GM23338 (cell line): ENCODE data around the gene NRN1L. TPM values are rescaled to one million over a fixed set of nuclear protein-coding genes. Genes with fewer than 3 reads are reported as not detected.

Experiments
- ATAC-seq: fragments of 200-7000 bp; cut with Tn5 transposase; 3 replicates; pipeline ENCODE4 v1.9.1; 2020
- DNase-seq: peaks from one replicate; pipeline ENCODE4 v3.0.0-alpha.2; 2015; ENCODE audit warnings: low spot score
- H2AFZ ChIP-seq: fragments of 200-600 bp; sonication (generic); 2 replicates; pipeline ENCODE4 v1.8.0; 2016; ENCODE audit warnings: antibody characterized with exemption, mild to moderate bottlenecking, moderate library complexity
- H3F3A ChIP-seq: fragments of 200-600 bp; sonication (generic); replicated peaks from 2 replicates; pipeline ENCODE4 v1.8.0; 2017; ENCODE audit warnings: antibody characterized with exemption, mixed run types, low read depth
- H3K27ac ChIP-seq: fragments of 200-600 bp; sonication (generic); 2 replicates; pipeline ENCODE4 v1.6.1; 2016; ENCODE audit warnings: low read depth
- H3K27me3 ChIP-seq: fragments of 200-600 bp; sonication (generic); 2 replicates; pipeline ENCODE4 v1.8.0; 2016; ENCODE audit warnings: mild to moderate bottlenecking, mixed run types, moderate library complexity; ENCODE audit not compliant: insufficient read depth
- H3K36me3 ChIP-seq: fragments of 200-600 bp; sonication (generic); 2 replicates; pipeline ENCODE4 v1.8.0; 2016; ENCODE audit warnings: mild to moderate bottlenecking; ENCODE audit not compliant: insufficient read depth
- H3K4me1 ChIP-seq: fragments of 200-600 bp; sonication (generic); 2 replicates; pipeline ENCODE4 v1.8.0; 2016; ENCODE audit warnings: mild to moderate bottlenecking, moderate library complexity; ENCODE audit not compliant: insufficient read depth
- H3K4me2 ChIP-seq: fragments of 200-600 bp; sonication (generic); 2 replicates; pipeline ENCODE4 v1.7.1; 2017; ENCODE audit warnings: mixed run types
- H3K4me3 ChIP-seq: fragments of 200-600 bp; sonication (generic); 2 replicates; pipeline ENCODE4 v1.6.1; 2016; ENCODE audit warnings: mixed run types
- H3K79me2 ChIP-seq: fragments of 200-600 bp; sonication (generic); replicated peaks from 2 replicates; pipeline ENCODE4 v1.8.0; 2017; ENCODE audit warnings: mild to moderate bottlenecking; ENCODE audit not compliant: insufficient read depth
- H3K9me2 ChIP-seq: fragments of 200-600 bp; sonication (generic); 2 replicates; pipeline ENCODE4 v1.8.0; 2017; ENCODE audit not compliant: insufficient read depth
- H4K20me1 ChIP-seq: fragments of 200-600 bp; sonication (generic); replicated peaks from 2 replicates; pipeline ENCODE4 v1.8.0; 2017; ENCODE audit warnings: mild to moderate bottlenecking; ENCODE audit not compliant: insufficient read depth
- H3K27ac Mint-ChIP-seq: 2 replicates; pipeline ENCODE4 v1.8.0; 2020; ENCODE audit warnings: inconsistent platforms, mild to moderate bottlenecking, moderate library complexity, mixed read lengths
- H3K27me3 Mint-ChIP-seq: 3 replicates; pipeline ENCODE4 v1.8.0; 2022; ENCODE audit warnings: low read depth, mild to moderate bottlenecking, moderate library complexity, mixed read lengths, inconsistent platforms; ENCODE audit not compliant: insufficient read depth, poor library complexity
- H3K36me3 Mint-ChIP-seq: 3 replicates; pipeline ENCODE4 v1.8.0; 2021; ENCODE audit warnings: low read depth, mild to moderate bottlenecking, inconsistent platforms, moderate library complexity, mixed read lengths
- H3K4me1 Mint-ChIP-seq: 3 replicates; pipeline ENCODE4 v1.8.0; 2020; ENCODE audit warnings: mild to moderate bottlenecking, inconsistent platforms, mixed read lengths
- H3K4me3 Mint-ChIP-seq: 3 replicates; pipeline ENCODE4 v1.8.0; 2021; ENCODE audit warnings: moderate library complexity, mild to moderate bottlenecking, inconsistent platforms, mixed read lengths
- H3K9me3 Mint-ChIP-seq: 3 replicates; pipeline ENCODE4 v1.8.0; 2020; ENCODE audit warnings: moderate library complexity, mild to moderate bottlenecking, inconsistent platforms, mixed read lengths
- EZH2 ChIP-seq: fragments of 200-600 bp; sonication (generic); IDR thresholded peaks from one replicate; pipeline ENCODE4 v1.8.0; 2017; ENCODE audit warnings: antibody characterized with exemption, mild to moderate bottlenecking, low read depth; ENCODE audit not compliant: unreplicated experiment
- EZH2phosphoT487 ChIP-seq: fragments of 200-600 bp; sonication (generic); IDR thresholded peaks from one replicate; pipeline ENCODE4 v1.8.1; 2018; ENCODE audit warnings: antibody characterized with exemption; ENCODE audit not compliant: unreplicated experiment
- JUNB ChIP-seq: IDR thresholded peaks from one replicate; pipeline ENCODE4 v1.6.1; 2016; ENCODE audit warnings: antibody characterized with exemption; ENCODE audit not compliant: unreplicated experiment
- NANOG ChIP-seq: IDR thresholded peaks from 2 replicates; pipeline ENCODE4 v1.6.1; 2016; ENCODE audit warnings: antibody characterized with exemption, borderline replicate concordance
- polyA plus RNA-seq: library from polyadenylated mRNA; unstranded; fragments of >200 nt; fragmentation: Nextera tagmentation; extraction: Ambion mirVana; gene quantifications from 2 replicates; pipeline ENCODE4 v1.2.1, GENCODE V29; 2016
- total RNA-seq: library from RNA; depleted of rRNA; stranded (reverse); fragments of >200 nt; shearing (Covaris generic); gene quantifications from 2 replicates; pipeline ENCODE4 v1.2.3, GENCODE V29; 2014
- TF ChIP-seq, protein P1 (sequence below), 2 experiments: fragments of 200-600 bp in 1 of 2; sonication (generic) in 1 of 2; conservative IDR thresholded peaks; 2 replicates each; pipeline versions ENCODE4 v1.5.1 to v1.6.1; 2016 to 2017; ENCODE audit warnings: antibody characterized with exemption in 2 of 2, low read depth in 2 of 2, mild to moderate bottlenecking in 2 of 2, moderate library complexity in 1 of 2
- TF ChIP-seq, protein P2 (sequence below): IDR thresholded peaks from one replicate; pipeline ENCODE4 v1.6.1; 2018; ENCODE audit warnings: antibody characterized with exemption; ENCODE audit not compliant: unreplicated experiment

The NRN1L gene
- total and polyA plus RNA-seq, 2 experiments from 2014 or later = 14.0 to 26.1 TPM

DNA sequence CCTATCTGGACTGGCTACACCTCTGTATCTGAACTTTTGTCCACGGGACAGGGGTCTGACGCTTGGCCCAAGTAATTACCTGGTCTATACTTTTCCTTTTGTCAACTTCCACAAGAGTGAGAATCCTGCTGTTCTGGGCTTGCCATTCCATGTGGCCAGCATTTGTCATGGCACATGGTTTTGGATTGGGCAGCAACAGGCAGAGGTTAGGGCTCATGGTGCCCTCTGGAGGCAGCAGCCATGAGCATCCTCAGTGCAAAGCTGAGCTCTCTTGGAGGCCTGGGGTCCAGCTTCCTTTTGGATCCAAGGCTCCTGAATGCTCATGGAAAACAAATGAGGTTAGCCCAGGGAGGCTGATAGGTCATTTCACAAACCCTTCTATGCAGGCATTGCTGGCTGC, 19.4 kb upstream of the NRN1L start:
- H3K79me2 ChIP-seq = peaks cover 52% of the 10 kb centered on the region

DNA sequence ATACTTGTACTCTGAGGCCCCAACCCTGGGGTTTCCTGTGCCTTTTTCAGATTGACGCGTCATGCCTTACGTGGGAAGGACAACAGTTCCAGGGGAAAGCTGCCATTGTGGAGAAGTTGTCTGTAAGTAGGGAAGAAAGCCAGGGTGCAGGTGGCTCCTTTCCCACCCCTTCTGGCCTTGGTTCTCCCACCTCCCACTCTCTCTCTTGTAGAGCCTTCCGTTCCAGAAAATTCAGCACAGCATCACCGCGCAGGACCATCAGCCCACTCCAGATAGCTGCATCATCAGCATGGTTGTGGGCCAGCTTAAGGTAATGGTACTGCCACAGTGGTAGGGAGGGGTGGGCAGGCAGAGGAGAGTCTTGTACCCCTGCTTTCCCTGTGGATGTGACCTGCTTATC, 16.4 kb upstream of the NRN1L start:
- Histone ChIP-seq H3K36me3 (peaks cover 39% of the 10 kb centered on the region), H3K79me2 (peaks cover 25% of the 10 kb centered on the region), H3K27ac (no peak overlapping the region), H3F3A (peaks cover 46% of the 10 kb centered on the region), H2AFZ (no peak overlapping the region), H3K9me2 (no peaks in the 10 kb centered on the region), H3K4me2 (no peak overlapping the region), H4K20me1 (peaks cover 25% of the 10 kb centered on the region), H3K27me3 (no peaks in the 10 kb centered on the region), H3K4me3 (no peak overlapping the region), H3K4me1 (peaks cover 4% of the 10 kb centered on the region; the same call in 1 of the 2 replicates)
- DNase-seq (no peak), ATAC-seq (no peak)
- Mint-ChIP-seq H3K36me3 (peaks cover 67% of the 10 kb centered on the region), H3K27ac (no peak overlapping the region), H3K4me3 (no peak overlapping the region; the same call in 2 of the 3 replicates), H3K9me3 (no peaks in the 10 kb centered on the region; the same call in 2 of the 3 replicates), H3K4me1 (peaks cover 15% of the 10 kb centered on the region), H3K27me3 (peaks cover 9% of the 10 kb centered on the region)
- TF ChIP-seq JUNB (no peak), EZH2phosphoT487 (no peak), NANOG (no peak), EZH2 (no peak)
- TF ChIP-seq, protein P1, sequence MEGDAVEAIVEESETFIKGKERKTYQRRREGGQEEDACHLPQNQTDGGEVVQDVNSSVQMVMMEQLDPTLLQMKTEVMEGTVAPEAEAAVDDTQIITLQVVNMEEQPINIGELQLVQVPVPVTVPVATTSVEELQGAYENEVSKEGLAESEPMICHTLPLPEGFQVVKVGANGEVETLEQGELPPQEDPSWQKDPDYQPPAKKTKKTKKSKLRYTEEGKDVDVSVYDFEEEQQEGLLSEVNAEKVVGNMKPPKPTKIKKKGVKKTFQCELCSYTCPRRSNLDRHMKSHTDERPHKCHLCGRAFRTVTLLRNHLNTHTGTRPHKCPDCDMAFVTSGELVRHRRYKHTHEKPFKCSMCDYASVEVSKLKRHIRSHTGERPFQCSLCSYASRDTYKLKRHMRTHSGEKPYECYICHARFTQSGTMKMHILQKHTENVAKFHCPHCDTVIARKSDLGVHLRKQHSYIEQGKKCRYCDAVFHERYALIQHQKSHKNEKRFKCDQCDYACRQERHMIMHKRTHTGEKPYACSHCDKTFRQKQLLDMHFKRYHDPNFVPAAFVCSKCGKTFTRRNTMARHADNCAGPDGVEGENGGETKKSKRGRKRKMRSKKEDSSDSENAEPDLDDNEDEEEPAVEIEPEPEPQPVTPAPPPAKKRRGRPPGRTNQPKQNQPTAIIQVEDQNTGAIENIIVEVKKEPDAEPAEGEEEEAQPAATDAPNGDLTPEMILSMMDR (conservative IDR thresholded peaks at IDR 0.05; ENCODE audit: low read depth in 2 of 2) = no peak
- TF ChIP-seq, protein P2, sequence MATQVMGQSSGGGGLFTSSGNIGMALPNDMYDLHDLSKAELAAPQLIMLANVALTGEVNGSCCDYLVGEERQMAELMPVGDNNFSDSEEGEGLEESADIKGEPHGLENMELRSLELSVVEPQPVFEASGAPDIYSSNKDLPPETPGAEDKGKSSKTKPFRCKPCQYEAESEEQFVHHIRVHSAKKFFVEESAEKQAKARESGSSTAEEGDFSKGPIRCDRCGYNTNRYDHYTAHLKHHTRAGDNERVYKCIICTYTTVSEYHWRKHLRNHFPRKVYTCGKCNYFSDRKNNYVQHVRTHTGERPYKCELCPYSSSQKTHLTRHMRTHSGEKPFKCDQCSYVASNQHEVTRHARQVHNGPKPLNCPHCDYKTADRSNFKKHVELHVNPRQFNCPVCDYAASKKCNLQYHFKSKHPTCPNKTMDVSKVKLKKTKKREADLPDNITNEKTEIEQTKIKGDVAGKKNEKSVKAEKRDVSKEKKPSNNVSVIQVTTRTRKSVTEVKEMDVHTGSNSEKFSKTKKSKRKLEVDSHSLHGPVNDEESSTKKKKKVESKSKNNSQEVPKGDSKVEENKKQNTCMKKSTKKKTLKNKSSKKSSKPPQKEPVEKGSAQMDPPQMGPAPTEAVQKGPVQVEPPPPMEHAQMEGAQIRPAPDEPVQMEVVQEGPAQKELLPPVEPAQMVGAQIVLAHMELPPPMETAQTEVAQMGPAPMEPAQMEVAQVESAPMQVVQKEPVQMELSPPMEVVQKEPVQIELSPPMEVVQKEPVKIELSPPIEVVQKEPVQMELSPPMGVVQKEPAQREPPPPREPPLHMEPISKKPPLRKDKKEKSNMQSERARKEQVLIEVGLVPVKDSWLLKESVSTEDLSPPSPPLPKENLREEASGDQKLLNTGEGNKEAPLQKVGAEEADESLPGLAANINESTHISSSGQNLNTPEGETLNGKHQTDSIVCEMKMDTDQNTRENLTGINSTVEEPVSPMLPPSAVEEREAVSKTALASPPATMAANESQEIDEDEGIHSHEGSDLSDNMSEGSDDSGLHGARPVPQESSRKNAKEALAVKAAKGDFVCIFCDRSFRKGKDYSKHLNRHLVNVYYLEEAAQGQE = no peak

More for the DNA sequence above, 19.4 kb upstream of the NRN1L start:
- TF ChIP-seq EZH2phosphoT487 = no peak
- TF ChIP-seq, protein P1 (conservative IDR thresholded peaks at IDR 0.05; ENCODE audit: low read depth in 2 of 2) = peak; percentile 62 to 76
- Histone ChIP-seq H3F3A (peaks cover 28% of the 10 kb centered on the region), H3K27me3 (no peaks in the 10 kb centered on the region), H3K4me3 (no peak overlapping the region), H3K4me1 (no peaks in the 10 kb centered on the region), H3K9me2 (no peaks in the 10 kb centered on the region), H2AFZ (no peak overlapping the region), H3K4me2 (no peak overlapping the region), H4K20me1 (peaks cover 42% of the 10 kb centered on the region), H3K36me3 (peaks cover 41% of the 10 kb centered on the region), H3K27ac (peak overlapping the region; percentile 63; the same call in 1 of the 2 replicates)
- no peak overlapping the region for H3K27ac Mint-ChIP-seq
- H3K4me3 Mint-ChIP-seq = no peak overlapping the region
- H3K27me3 Mint-ChIP-seq = no peaks in the 10 kb centered on the region
- H3K36me3 Mint-ChIP-seq = peaks cover 66% of the 10 kb centered on the region
- DNase-seq (peak; percentile 71), ATAC-seq (peak; percentile 92)
- H3K4me1 Mint-ChIP-seq = peaks cover 15% of the 10 kb centered on the region
- H3K9me3 Mint-ChIP-seq = no peaks in the 10 kb centered on the region; the same call in 2 of the 3 replicates
